Endothelial cell (in vitro differentiated cells): ENCODE data around the gene SIVA1. TPM values are rescaled to one million over a fixed set of nuclear protein-coding genes. Genes with fewer than 3 reads are reported as not detected.

Experiments
- DNase-seq: peaks from one replicate; pipeline ENCODE4 v3.0.0; 2021; ENCODE audit warnings: low spot score
- H3K27ac Mint-ChIP-seq: one replicate; pipeline ENCODE4 v1.8.0; 2021; ENCODE audit warnings: mixed read lengths, inconsistent platforms; ENCODE audit not compliant: unreplicated experiment
- H3K27me3 Mint-ChIP-seq: one replicate; pipeline ENCODE4 v1.8.0; 2021; ENCODE audit warnings: mild to moderate bottlenecking, moderate library complexity, mixed read lengths, inconsistent platforms; ENCODE audit not compliant: unreplicated experiment
- H3K36me3 Mint-ChIP-seq: one replicate; pipeline ENCODE4 v1.8.0; 2021; ENCODE audit warnings: mild to moderate bottlenecking, low read depth, mixed read lengths, inconsistent platforms; ENCODE audit not compliant: unreplicated experiment
- H3K4me1 Mint-ChIP-seq: one replicate; pipeline ENCODE4 v1.8.0; 2021; ENCODE audit warnings: mild to moderate bottlenecking, mixed read lengths, inconsistent platforms; ENCODE audit not compliant: unreplicated experiment
- H3K4me3 Mint-ChIP-seq: one replicate; pipeline ENCODE4 v1.8.0; 2021; ENCODE audit warnings: mild to moderate bottlenecking, mixed read lengths, inconsistent platforms; ENCODE audit not compliant: unreplicated experiment
- H3K9me3 Mint-ChIP-seq: one replicate; pipeline ENCODE4 v1.8.0; 2021; ENCODE audit warnings: mixed read lengths, inconsistent platforms; ENCODE audit not compliant: unreplicated experiment
- total RNA-seq: library from RNA; stranded (reverse); fragmentation: NEBNext Ultra II Directional; extraction: Animal tissue kit (Norgen Biotek cat#: 25700); gene quantifications from one replicate; pipeline ENCODE4 v1.2.1, GENCODE V29; 2021; ENCODE audit not compliant: unreplicated experiment
- TF ChIP-seq, protein P1 (sequence below): fragments of 200-600 bp; sonication (generic); IDR thresholded peaks from one replicate; pipeline ENCODE4 v1.5.0; 2021; ENCODE audit warnings: antibody characterized with exemption; ENCODE audit not compliant: unreplicated experiment

The SIVA1 gene
- total RNA-seq, 1 donor from 2014 or later = 84.3 TPM

GRCh38 chr14:104777808-104778249 is 24.9 kb downstream of the SIVA1 start:
- no peak overlapping the region for H3K4me3 Mint-ChIP-seq
- H3K9me3 Mint-ChIP-seq = no peaks in the 10 kb centered on the region
- H3K27ac Mint-ChIP-seq = no peak overlapping the region
- H3K27me3 Mint-ChIP-seq = peaks cover 12% of the 10 kb centered on the region
- no peak for DNase-seq
- peaks cover 12% of the 10 kb centered on the region for H3K36me3 Mint-ChIP-seq
- TF ChIP-seq, protein P1, sequence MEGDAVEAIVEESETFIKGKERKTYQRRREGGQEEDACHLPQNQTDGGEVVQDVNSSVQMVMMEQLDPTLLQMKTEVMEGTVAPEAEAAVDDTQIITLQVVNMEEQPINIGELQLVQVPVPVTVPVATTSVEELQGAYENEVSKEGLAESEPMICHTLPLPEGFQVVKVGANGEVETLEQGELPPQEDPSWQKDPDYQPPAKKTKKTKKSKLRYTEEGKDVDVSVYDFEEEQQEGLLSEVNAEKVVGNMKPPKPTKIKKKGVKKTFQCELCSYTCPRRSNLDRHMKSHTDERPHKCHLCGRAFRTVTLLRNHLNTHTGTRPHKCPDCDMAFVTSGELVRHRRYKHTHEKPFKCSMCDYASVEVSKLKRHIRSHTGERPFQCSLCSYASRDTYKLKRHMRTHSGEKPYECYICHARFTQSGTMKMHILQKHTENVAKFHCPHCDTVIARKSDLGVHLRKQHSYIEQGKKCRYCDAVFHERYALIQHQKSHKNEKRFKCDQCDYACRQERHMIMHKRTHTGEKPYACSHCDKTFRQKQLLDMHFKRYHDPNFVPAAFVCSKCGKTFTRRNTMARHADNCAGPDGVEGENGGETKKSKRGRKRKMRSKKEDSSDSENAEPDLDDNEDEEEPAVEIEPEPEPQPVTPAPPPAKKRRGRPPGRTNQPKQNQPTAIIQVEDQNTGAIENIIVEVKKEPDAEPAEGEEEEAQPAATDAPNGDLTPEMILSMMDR = no peak
- H3K4me1 Mint-ChIP-seq = no peaks in the 10 kb centered on the region

DNA sequence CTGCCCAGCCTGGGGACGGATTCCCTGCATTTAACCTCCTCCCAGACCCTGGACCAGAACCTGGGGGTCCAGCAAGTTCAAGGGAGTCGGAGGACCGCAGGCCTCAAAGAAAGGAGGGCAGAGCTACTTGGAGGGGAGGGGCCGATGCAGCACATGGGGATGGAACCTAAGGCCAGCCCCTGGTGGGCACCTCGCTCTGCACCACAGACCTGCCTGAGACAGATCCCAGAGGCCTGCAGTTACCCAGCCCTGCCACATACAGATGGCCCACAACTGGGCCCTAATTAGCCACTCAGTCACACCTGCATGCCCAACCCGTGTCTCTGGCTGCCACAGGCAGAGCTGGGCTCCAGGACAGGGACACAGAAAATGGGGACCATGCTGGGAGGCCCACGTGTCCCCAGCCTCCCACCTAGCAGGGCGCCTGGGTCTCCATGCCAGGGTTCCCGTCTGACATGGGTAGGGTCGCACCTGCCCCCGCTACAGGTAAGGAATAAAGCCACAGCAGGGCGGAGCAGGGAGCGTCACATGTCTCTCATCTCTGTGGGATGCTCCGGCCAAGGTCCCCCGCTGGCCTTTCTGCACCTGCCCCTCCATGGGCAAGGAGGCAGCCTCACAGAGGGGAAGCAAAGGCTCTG is 25.9 kb downstream of the SIVA1 start:
- TF ChIP-seq, protein P1 = no peak
- Mint-ChIP-seq H3K27me3 (peaks cover 10% of the 10 kb centered on the region), H3K4me3 (no peak overlapping the region), H3K36me3 (peaks cover 12% of the 10 kb centered on the region), H3K27ac (no peak overlapping the region), H3K9me3 (no peaks in the 10 kb centered on the region), H3K4me1 (no peaks in the 10 kb centered on the region)
- DNase-seq = no peak

- no peaks in the 10 kb centered on the region for H3K9me3 Mint-ChIP-seq
- no peak overlapping the region for H3K27ac Mint-ChIP-seq
- H3K4me3 Mint-ChIP-seq = no peak overlapping the region
- DNase-seq = no peak
- H3K4me1 Mint-ChIP-seq = no peaks in the 10 kb centered on the region
- TF ChIP-seq, protein P1 = no peak
- H3K36me3 Mint-ChIP-seq = peaks cover 12% of the 10 kb centered on the region
- H3K27me3 Mint-ChIP-seq = peaks cover 8% of the 10 kb centered on the region
These were observed 27.0 kb downstream of the SIVA1 start for GRCh38 chr14:104779776-104780512.

DNA sequence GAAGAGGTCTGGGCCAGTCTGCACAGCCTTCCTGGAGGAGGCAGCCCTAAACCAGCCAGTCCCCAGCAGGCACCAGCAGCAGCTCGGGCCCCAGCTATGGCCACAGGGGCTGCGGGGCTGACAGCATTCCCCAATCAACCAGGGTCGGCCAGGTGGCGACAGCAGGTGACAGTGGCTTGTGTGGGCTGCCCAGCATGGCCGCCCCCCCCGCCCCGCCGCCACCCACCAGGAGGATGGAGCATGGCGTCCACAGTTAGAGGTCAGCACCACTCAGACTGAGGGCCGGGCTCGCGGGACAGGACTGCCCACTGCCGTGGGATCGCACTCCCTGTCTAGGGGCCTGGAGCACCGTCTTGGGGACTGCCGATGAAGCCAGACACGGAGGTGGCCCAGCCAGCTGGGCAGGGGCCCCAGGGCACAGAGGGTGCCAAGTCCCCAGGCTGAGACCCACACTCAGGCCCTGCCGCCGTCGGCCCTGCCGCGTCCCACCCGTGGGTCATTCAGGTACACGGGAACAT is 27.6 kb downstream of the SIVA1 start:
- Mint-ChIP-seq H3K36me3 (peaks cover 12% of the 10 kb centered on the region), H3K4me1 (no peaks in the 10 kb centered on the region), H3K27ac (no peak overlapping the region), H3K9me3 (no peaks in the 10 kb centered on the region), H3K4me3 (no peak overlapping the region), H3K27me3 (peaks cover 9% of the 10 kb centered on the region)
- DNase-seq = no peak
- TF ChIP-seq, protein P1 = no peak
